HG03135 (cell line): ENCODE data around the gene ARPC1B.

Experiments
- ATAC-seq: cut with Tn5 transposase; IDR thresholded peaks from one replicate; pipeline ENCODE4 v1.9.1; 2021; ENCODE audit warnings: mild to moderate bottlenecking, moderate library complexity; ENCODE audit not compliant: unreplicated experiment

The ARPC1B gene

DNA sequence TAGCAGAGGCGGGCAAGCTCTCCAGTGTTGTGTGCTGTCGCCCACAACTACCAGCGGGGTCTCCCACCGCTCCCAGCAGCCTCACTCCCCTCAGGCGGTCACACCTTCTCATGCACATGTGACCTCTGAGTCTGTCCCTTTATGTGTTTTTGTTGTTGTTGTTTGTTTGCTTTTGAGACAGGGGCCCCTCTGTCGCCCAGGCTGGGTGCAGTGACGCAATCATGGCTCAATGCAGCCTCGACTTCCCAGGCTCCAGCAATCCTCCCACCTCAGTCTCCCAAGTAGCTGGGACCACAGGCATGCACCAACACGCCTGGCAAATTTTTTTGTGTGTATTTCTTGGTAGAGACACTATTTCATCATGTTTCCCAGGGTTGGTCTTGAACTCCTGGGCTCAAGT lies 65.7 kb downstream of the ARPC1B start:
- no peak for ATAC-seq
